Stimulated activated CD4-positive, alpha-beta T cell treated with anti-CD3 and anti-CD28 coated beads, Interleukin-15, amount 100 ng/mL, for 24 hours (primary cell): ENCODE measurements around the gene LMBR1.
"Not testable (repeated sequence)": the region's sequence is repeated elsewhere in the genome, so short reads cannot be mapped to it uniquely, and the experiment has no call there.

Experiments
- DNase-seq: peaks from one replicate; pipeline ENCODE4 v3.0.0-alpha.2; 2020

The LMBR1 gene

DNA sequence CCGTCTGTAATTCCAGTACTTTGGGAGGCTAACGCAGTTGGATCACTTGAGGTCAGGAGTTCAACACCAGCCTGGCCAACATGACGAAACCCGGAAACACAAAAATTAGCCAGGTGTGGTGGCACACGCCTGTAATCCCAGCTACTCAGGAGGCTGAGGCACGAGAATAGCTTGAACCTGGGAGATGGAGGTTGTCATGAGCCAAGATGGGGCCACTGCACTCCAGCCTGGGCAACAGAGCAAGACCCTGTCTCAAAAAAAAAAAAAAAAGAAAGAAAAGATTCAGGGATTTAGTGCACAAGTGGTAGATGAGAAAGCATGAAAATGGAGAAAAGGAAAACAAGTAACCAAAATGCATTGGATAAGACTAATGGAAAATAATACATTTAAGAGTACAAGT lies 49.4 kb downstream of the LMBR1 start:
- not testable (repeated sequence) for DNase-seq

DNA sequence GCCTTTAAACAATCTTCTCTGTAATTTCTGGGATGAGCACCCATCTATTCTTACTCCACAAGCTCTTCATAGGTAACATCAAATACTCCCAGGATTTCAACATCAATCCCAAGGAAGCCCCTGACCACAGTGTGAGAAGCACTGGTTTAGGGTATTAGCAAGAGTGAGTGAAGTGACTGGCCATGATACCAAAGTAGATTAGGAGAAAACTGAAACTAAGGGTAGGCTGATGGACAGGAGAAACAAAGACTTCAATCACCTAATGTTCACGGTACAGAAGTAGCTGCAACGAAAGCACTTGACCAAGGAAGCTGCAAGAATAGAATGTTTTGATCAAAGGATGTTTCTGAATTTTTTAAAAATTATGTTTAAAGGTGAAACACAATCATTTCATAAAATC lies 49.8 kb downstream of the LMBR1 start:
- DNase-seq: no peak

DNA sequence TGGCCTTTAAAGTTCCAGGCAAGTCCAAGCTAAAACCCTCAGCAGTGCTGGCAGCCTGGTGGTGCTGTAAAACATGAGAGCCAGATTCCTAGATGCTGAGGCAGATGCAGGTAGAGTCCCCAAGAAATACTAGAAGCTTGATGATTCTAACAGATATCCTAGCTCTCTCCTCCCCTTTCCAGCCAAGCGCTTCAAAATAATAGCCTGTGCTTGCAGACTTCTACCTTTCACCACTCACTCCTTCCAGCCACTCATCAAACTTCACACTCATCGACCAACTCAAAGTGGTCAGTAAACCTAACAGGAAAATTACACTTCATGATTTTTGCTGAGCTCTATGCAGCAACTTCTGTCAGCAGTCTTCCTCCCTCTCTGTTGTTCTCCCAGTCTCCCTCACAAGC lies 50.2 kb downstream of the LMBR1 start:
- no peak for DNase-seq

DNA sequence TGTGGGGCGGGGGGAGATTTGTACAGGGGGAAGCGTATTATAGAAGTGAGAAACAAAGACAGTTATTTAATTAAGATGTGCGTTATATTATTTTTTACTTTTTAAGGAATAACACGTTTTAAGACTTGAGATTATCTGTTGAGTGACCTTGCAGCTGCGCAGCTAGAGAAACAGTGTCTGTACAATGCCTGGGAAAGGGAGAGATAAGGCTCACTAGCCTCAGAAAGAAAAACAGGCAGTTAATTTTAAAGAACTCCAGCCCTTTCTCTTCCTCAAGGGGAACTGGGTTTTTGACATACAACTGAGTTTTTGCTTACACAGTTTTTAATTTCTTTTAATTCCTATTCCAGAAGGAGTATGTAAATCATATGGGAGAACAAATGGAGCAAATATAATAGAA lies 50.7 kb downstream of the LMBR1 start:
- DNase-seq: no peak

DNA sequence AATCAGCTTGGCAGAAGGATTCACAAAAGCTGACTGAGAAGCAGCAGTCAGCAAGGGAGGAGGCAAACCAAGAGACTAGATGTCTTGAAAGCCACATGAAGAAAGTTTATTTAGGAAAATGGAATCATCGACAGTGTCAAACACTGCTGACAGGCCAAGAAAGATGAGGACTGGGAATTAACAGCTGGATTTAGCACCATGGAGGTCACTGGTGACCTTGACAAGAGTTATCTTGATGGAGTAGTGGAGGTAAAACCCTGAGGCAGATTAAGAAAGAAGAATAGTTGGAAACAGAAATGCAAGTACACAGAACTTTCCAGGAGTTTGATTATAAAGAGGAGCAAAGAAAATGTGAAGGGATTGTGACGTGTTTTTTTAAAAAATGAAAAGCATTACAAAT lies 51.5 kb downstream of the LMBR1 start:
- DNase-seq: no peak

DNA sequence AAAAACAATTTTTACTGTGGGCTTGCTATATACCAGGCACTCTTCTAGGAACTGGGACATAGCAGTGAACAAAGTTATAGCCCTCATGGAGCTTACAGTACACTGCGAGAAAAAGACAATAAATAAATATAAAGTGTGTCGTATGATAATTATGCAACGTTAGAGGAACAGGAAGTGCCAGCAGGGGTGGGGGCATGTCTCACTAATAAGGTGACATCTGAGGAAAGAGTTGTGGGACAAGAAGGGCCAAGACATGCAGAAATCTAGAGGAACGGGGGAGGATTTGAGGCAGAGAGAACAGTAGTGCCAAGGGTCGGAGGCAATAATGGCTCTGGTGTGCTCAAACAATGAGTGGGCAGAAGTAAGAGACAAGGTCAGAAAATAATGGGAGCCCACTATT lies 52.8 kb downstream of the LMBR1 start:
- DNase-seq: no peak

DNA sequence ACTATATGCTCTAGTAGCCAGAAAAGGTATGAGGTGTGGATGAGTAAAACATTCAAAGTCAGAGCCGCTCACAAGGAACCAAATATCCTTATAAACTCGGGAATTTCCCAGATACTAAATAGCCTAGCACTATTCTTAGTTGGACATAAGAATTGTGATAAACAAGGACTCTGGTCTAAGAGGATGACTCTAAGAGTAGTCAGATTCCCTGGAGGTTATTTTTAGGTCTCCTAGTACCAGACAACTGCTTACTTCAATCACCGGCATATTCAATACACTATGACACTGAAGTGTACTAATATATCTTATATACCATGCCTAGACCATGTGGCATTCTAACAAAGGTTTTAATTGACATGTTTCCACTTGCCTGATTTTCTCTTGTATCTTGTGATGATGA lies 56.5 kb downstream of the LMBR1 start:
- DNase-seq: no peak

DNA sequence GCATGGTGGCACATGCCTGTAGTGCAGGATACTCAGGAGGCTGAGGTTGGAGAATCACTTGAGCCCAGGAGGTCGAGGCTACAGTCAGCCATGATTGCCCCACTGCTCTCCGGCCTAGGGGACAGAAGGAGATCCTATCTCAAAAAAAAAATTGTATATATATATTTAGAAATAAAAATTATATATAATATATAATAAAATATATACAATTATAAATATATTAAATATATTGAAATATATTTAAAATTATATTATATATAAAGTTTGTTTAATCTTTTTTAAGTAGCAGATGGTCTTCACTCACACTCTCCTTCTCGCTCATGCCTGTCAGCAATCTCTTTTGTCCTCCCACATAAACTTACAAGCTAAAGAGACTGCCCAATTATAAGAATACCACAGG lies 58.5 kb downstream of the LMBR1 start:
- no peak for DNase-seq

DNA sequence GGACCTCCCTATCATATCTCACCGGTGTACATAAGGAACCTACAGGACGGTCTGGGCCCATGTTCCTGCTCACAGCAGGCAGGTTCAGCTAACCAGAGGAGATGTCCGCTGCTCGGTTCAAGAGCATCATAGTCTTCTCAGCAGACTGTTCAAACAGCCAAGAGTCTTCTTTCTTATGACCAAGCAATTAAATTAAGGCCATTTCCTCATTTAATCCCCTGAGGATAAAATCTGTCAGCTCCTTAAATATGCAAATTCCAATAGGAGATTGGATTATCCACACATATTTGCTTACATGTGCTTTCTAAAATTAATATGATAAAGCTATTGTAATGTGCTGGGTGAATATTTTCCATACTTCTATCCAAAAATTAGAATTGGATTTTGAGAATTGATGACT lies 59.7 kb downstream of the LMBR1 start:
- no peak for DNase-seq

DNA sequence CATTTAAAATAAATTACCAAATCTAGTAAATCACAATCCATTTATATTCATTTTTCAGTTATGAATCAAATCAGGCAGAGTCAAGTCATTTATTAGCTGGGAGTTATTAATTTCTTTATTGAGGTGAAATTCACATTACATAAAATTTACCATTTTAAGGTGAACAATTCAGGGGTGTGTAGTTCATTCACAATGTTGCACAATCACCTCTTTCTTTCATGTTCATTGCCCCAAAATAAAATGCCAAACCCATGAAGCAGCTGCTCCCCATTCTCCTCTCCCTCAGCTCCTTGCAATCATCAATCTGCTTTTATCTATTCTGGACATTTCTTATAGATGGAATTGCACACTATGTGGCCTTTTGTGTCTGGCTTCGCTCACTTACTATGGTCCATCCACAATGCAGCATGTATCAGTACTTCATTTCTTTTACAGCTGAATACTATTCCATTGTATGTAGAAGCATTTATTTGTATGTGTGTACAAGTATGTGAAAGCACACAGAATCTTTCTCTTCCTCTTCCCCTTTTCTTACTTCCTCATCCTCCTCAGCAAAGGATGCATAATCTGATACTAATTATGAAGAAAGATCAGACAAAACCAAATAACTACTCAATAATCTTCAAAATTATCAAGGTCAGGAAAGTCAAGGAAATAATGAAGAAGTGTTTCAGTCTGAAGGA lies 60.6 kb downstream of the LMBR1 start:
- DNase-seq: no peak

DNA sequence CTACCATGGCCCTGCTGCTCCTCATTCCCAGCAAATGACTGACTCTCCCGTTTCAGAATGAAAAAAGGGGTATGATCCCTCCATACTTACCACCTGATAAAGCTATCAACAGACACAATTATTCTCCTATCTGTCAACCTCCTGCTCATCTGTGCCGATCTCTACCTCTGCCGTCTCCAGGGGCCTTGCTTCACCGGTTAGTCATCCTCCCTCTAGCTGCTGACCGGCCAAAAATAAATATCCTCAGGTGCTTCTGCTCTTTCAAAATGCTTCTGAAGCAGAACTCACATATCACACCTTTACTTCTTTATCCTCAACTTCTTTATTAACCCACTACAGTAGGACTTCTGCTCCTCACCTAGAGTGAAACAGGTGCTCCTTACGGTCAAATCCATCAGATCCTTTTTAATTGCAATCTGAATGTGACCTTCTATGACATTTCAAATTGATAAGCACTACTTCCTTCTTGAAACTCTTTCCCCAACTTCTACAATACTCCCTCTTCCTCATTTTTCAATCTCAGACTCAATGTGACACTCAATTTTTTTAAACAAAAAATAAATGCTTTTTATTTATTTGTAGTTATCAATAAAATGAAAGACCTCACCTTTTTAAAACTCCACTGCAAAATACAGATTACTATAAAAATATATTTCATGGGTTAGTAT lies 63.2 kb downstream of the LMBR1 start:
- DNase-seq: no peak

DNA sequence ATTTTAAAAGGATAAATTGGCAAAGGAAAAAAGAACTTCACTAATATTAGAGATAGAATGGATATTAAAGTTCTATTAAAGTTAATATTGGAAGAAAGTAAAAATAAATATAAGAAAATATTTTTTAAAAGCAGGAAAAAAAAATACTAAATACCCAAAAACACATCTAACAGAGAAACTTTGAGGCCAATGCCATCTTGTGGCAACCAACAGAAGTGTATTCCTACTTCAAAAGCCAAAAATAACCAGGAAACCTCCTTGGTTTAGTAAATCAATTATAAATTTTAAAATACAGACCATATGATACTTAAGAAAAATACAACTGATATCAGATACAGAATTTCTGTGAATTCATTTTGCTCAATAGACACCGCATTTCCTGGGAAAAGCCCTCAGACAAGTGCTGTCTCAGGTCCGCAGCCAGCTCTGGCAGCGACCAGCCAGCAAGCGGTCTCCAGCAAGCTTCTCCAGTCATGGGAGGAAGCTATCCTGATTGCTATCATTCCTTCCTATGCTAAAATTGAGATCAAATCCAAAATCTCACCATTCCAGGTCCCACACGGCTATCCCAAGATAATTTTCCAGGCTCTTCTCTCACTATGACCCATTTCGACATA lies 65.3 kb downstream of the LMBR1 start:
- no peak for DNase-seq

DNA sequence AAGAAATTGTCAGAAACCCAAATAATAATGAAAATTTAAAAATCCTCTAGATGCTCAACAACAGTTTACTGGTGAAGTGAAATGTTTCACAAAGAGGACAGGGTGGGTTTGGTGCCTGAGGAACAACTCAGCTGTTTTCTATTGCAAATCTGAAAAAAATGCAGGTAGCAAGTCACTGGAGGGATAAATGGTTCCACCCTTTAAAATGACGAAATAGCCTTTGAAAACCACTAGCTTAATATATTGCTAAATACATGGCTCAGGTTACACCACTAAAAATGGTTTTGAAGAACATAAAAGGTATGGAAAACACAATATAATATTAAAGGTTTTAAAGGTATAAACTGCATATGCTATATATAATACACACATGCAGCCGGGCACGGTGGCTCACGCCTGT lies 69.5 kb downstream of the LMBR1 start:
- no peak for DNase-seq

DNA sequence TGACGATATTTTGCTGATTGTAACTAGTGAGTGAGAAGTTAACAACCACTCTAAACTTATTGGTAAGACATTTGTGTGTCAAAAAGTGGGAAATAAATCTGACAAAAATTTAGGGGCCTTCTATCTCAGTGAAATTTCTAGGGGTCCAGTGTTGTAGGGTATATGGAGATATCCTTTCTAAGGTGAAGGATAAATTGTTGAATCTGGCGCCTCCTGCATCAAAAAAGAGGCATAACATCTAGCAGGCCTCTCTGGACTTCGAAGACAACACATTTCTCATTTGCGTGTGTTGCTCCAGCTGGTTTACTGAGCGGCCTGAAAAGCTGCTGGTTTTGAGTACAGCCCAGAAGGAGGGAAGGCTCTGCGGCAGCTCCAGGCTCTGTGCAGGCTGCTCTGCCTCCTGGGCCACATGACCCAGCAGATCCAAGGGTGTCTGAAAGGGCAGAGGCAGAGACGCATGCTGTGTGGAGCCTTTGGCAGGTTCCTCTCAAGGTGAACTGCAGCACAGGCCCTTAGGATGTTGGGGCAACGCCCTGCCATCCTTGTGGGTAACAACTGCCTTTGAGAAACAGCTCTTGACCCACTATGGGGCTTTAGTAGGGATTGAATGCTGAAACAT lies 72.4 kb downstream of the LMBR1 start:
- DNase-seq: no peak

DNA sequence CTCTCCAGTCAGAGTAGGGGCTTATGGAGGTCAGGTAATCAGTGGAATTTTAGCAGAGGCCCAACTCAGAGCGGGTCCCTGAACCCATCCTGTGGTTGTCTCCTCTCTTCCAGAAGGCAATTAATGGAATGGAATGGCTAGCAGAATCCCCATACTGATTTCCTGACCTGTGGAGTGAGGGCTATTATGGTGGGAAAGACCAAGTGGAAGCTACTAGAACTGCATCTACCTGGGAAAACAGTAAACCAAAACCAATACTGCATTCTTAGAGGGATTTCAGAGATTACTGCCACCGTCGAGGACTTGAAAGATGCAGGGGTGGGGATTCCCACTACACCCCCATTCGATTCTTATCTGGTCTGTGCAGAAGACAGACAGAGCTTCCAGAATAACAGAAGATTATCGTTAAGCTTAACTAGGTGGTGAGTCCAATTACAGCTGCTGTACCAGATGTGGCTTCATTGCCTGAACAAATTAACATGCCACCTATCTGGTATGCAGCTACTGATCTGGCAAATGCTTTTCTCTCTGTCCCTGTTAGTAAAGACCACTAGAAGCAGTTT lies 73.2 kb downstream of the LMBR1 start:
- no peak for DNase-seq

DNA sequence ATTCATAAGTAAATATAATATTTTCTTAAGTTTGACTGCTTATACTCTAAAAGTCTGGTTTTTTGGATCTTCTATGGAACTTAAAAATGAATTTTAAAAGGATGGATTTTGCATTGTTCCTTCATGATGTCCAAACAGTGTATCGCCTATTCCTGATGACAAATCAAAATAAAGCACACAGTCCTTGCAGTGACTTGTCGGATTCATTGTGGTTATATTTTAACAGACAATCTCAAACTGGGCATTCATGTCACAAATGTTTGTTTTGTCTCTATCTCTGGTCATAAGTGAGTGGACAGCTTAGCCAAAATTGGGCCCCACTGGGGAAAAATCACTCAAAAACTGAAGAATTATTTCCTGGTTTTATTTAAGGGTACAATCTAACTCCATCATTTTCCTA lies 74.8 kb downstream of the LMBR1 start:
- no peak for DNase-seq

DNA sequence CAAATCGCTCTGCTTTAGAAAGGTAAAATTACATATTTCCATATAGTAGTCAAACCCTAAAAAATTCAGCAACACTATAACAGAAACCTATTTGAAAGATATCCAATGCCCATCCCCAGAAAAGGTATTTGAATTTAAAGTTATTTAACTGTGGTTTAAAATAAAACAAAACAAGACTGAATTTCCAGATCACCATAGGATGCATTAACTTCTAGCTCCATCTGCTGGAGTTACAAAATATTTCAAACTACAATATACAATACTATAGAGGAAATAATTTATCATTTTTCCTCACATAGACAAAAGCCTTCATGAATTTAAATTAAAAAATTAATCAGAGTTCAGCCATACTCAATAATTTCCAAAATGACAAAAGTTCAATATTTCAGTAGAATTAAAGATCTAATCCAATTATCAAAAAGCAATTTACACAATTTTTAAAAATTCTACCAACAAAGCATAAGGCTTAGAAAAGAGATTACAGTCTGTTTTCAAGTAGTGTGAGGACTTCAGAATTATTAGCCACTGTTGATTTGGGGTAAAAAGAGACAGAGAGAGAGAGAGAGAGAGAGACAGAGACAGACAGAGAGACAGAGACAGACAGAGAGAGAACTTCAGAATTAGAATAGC lies 75.9 kb downstream of the LMBR1 start:
- DNase-seq: no peak

DNA sequence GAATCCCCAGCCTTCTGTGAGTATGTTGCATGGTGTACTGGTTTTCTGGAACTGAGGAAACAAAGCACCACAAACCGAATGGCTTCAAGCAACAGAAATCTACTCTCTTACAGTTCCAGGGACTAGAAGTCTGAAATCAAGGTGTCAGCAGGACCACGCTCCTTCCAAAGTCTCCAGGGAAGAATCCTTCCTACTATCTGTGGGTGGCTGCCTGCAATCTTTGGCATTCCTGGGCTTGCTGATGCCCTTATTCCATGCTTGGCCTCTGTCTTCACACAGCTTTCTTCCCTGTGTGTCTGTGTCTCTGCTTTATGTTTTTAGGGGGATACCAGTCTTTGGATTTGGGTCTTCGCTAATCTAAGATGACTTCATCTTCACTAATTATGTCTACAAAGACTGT lies 81.3 kb downstream of the LMBR1 start:
- DNase-seq: no peak

DNA sequence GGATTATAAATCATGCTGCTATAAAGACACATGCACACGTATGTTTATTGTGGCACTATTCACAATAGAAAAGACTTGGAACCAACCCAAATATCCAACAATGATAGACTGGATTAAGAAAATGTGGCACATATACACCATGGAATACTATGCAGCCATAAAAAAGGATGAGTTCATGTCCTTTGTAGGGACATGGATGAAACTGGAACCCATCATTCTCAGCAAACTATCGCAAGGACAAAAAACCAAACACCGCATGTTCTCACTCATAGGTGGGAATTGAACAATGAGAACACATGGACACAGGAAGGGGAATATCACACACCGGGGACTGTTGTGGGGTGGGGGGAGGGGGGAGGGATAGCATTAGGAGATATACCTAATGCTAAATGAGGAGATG lies 89.3 kb downstream of the LMBR1 start:
- DNase-seq: not testable (repeated sequence)

DNA sequence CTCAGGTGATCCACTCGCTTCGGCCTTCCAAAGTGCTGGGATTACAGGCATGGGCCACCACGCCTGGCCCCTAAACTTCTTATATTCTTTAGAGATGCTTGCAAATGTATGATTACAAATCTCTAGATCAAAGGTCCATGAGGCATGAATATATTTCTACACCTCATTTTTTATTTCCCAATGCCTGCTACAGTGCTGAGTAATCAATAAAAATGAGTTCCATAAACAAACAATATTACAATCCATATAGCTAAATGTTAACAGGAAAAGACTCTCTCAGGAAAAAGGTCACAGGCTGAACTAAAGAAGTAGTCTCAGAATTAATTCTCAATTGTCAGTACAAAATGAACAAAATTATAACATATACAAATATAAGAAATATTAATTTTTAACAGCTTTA lies 90.8 kb downstream of the LMBR1 start:
- no peak for DNase-seq

DNA sequence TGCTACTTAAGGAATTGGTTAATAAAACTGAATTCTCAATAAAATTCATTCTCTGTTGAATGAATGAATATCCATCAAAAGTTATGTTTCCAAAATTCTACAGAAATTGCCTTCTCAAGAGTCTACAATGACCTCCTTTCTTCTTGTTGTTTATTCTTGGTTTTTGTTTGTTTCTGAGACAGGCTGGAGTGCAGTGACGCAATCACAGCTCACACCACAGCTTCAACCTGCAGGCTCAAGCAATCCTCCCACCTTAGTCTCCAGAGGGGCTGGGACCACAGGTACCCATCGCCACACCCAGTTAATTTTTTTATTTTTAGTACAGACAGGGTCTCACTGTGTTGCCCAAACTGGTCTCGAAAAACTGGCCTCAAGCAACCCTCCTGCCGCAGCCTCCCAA lies 97.6 kb downstream of the LMBR1 start:
- DNase-seq: no peak

DNA sequence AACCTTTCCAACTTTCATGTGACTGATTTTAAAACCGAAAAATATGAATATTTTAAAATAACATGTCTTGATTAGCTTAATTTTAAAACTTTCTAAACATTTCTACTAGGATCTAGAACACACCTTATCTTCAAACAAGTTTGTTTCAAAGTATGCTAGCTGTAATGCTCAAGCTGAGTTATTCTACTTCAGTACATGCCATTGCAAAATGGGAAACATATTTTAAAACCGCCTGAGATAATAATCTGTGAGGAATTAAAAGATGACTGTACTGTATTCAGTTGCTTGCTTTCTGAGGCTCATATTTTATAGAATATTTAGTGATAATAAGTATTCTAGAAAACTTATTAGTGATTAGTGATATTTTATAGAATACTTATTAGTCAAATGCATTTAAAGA lies 99.6 kb downstream of the LMBR1 start:
- DNase-seq: no peak

DNA sequence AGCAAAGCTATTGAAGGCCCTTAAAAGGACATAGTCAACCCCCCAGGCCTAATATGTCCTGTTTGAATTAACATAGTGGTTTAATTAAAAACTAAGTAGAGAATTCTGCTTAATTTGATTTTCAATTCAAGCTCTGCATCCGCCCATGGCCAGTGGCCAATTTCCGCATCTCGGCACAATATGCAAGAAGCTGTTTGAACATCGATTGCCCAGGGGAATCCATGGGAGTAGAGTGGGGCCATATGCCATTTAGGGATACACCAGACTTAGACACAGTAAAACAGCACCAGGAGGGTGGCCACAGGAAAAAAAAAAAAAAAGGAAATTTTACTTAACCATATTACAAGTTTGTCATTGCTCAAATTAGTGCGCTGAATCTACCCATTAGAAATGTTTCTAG lies 100.4 kb downstream of the LMBR1 start:
- no peak for DNase-seq
